NCI-H2029 treated with DMSO at 0.1 percent for 48 hours (cell line): ENCODE results near the gene ANGPT4.

Source experiments
- DNase-seq: peaks from one replicate; lab custom pipeline; 2025; lab: John Stamatoyannopoulos, UW

The ANGPT4 gene, protein sequence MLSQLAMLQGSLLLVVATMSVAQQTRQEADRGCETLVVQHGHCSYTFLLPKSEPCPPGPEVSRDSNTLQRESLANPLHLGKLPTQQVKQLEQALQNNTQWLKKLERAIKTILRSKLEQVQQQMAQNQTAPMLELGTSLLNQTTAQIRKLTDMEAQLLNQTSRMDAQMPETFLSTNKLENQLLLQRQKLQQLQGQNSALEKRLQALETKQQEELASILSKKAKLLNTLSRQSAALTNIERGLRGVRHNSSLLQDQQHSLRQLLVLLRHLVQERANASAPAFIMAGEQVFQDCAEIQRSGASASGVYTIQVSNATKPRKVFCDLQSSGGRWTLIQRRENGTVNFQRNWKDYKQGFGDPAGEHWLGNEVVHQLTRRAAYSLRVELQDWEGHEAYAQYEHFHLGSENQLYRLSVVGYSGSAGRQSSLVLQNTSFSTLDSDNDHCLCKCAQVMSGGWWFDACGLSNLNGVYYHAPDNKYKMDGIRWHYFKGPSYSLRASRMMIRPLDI

DNA sequence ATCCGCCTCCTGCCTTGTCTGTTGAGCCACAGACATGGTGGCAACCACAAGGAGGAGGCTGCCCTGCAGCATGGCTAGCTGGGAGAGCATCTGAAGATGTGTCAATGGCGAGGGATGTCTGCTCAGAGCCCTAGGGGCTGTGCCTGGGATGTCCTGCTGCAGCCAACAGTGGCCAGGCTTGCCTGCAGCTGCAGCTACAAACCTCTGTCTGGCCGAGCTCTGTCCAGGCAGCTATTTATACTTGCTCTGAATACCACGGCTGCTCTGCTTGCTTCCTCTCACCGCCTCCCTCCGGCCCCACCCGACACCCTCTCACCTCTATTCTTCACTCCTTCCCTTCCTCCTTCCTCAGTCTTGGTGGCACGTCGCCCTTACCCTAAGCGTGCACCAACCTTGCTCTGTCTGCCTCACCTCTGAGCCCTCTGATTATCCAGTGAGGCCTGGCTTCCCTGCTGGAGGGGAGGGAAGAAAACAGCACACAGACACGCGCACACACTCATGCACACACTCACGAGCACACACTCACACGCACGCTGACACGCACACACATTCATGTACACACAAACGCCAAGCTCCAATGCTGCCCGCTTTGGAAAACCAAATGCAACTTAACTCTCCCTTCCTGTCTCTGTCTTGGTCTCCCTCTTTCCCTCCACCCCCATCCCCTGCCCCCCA lies at the start of gene ANGPT4:
Gene ANGPT4, minus strand, starts transcription at position 210 of the 675 bp plus-strand sequence. Its CDS starts 120 bp downstream, at position 90.
- no peak for DNase-seq

DNA sequence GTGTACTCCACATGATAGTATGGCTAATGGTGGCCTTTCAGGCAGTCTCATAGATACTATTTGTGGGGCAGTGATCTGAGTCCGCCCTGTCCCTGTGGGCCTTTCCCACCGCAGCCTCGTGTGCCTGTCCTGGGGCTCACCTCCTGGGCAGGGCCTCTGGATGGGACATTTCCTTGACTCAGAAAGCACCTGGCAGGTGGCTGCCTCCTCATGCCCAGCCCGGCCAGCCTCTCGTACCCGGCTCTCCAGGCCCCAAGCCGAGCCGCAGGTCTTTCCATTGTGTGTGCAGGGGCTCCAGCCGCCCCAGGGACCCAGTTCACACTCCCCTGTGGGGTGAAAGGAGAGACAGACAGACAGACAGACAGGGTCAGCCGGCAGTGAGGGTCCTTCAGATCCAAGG lies 47.7 kb upstream of the ANGPT4 start:
- no peak for DNase-seq

DNA sequence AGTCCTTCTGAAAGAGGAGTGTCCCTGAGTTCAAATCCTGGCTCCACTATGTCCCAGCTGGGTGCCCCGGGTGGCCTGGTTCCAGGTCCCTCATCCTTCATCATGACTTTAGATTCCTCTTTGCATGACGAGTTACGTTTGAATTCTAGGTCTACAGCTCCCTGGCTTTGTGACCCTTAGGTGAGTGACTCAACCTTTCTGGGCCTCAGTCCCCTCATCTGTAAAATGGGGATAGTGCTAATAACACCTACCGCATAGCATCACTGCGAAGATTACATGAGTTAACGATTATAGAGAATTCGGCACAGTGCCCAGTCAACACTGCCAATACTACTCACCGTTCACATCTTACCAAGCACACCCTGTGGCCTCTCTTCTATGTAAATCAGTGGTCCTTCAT lies 46.5 kb upstream of the ANGPT4 start:
- no peak for DNase-seq

DNA sequence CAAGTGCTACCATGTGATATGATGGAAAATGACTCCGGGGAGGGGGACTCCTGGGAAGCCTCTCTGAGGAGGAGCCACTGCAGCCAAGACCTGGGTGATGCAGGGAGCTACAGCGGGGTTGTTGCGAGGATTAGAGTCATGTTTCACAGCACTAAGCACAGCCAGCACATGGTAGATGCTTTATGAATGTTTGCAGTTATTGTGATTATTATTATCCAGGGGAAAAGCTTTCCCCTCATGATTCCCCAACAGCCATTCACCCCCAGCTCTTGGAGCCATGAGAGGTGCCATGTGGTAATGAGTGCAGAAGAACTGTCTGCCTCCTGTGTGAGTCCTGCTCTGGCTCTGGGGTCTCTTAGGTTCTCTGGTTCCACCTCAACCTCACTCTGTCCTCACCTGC lies 46.1 kb upstream of the ANGPT4 start:
- DNase-seq: no peak

DNA sequence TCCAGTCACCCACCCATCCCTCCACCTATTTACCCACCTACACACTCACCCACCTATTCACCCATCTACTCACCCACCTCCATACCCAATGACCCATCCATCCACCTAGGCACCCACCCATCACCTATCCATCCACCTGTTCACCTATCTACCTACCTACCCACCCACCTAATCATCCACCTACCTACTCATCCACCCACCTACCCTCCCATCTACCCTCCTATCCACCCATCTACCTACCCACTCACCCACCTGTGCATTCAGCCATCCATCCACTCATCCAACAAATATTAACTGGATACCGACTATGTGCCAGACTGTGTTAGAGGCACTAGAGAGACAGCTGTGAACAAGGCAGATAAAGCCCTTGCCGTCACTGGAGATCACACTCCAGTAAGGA lies 45.6 kb upstream of the ANGPT4 start:
- no peak for DNase-seq

DNA sequence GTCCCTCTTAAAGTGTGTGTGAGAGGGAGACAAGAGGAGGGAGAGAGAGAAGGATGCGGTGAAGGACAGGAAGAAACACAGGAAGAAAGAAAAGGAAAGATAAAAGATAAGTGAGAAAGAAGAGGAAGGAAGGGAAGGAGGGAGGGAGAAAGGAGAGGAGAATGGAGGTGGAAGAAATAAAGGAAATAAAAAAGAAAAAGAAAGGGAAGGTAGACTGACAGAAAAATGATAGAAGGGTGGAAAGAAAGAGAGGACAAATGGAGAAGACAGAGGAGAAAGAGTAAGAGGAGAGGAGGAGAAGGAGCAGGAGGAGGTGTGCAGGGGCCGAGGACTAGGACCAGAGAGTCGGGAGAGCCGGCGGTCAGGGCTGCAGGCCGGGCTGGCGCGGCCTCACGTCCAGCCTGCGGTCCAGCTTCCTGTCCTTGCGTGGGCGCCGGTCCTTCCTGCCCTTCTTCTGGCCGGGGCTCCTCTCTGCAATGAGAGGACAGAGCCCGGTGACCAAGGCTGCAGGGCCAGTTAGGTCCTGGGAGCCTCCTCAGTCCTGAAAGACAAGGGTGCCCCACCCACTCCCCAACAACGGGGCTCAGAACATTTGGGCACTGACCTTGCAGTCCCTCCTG lies 44.0 kb upstream of the ANGPT4 start:
- DNase-seq: no peak

DNA sequence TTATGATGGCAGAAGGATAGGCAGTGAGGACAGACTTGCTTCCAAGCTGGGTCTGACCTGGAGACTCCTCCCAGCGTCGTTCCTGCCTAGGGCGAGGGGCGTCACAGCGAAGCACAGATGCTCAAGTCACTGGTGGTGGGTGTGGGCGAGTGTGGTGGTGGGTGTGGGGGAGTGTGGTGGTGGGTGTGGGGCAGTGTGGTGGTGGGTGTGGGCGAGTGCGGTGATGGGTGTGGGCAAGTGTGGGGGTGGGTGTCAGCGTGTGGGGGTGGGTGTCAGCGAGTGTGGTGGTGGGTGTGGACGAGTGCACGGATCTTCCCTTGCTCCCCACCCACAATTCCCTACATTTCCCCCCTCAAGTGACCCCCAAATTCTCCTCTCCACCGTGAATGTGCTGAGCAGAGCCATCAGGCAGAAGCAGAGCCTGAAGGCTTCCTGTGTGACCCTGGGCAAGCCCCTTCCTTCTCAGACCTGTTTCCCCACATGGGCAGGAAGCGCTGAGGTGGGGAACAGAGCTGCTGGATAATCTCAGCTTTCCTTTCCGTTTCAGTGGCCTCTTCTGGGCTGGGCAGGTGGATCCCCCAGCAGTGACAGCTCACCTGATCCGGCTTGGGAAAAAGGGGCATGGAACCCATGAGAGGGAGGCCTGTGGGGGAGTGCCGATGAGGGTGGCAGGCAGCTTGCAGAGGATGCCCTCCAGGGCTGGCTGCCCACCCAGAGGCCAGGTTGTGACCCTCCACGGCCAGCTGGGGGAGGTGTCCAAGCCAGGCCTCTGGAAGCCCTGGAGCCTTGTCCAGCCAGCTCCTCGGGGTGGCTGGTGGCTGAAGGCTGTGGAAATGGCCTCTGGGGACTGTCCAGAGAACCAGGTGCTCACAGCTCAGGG lies 43.0 kb upstream of the ANGPT4 start:
- no peak for DNase-seq

DNA sequence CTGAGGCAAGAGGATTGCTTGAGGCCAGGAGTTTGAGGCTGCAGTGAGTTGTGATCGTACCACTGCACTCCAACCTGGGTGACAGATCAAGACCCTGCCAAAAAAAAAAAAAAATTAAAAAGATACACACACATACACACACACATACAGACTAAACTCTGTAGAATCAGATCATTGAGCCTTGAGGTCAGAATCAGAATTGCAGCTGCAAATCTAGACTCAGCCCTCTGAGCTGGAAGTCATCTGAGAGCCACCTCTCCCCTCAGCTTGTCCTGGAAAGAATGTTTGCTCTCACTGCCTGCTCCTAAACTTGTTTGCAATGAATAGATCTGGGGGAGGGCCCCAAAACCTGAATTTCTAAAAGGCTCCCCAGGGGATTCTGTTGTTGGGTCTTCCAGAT lies 41.4 kb upstream of the ANGPT4 start:
- no peak for DNase-seq

DNA sequence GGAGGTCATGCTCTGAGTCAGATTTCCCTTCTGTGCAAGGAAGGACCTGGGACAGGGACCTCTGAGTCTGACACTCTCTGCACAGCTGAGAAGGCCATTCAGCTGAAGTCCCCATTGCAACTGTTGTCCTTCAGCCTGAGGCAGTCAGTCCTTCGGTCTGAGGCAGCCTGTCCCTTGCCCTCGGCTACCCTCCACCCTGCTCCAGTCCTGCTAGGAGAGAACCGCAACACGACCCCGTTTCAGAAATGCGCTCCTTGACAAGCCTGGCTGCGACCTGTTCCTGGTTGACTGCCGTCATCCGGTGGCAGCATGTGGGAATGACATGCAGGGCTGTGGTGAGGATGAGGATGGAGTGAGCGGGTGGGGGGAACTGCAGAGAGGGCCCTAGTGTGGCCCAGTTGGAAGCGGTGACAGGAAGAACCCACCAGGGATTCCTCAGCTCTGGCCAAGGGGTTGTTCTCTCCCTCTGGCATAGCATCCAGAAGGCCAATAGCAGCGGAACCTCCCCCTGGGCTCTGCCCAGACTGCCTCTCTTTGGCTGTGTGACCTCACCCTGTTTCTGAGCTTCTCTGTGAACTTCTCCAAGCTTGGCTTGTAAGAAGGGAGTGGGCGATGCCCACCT lies 40.3 kb upstream of the ANGPT4 start:
- DNase-seq: peak; percentile 7

DNA sequence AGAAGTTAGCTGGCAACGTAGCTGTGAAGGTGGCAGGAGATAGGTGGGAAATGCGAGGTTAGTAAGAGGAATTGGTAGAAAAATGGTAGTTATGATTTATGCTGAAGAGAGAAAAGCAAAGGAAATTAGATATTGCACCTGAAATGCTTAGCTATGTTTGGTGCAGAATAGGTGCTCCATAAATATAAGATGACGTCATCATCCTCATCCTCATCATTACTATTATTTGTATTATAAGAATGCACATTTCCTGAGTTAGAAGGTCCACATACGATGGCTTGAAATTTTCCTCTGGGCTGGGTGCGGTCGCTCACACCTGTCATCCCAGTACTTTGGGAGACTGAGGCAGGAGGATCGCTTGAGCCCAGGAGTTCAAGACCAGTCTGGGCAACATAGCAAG lies 39.5 kb upstream of the ANGPT4 start:
- no peak for DNase-seq

DNA sequence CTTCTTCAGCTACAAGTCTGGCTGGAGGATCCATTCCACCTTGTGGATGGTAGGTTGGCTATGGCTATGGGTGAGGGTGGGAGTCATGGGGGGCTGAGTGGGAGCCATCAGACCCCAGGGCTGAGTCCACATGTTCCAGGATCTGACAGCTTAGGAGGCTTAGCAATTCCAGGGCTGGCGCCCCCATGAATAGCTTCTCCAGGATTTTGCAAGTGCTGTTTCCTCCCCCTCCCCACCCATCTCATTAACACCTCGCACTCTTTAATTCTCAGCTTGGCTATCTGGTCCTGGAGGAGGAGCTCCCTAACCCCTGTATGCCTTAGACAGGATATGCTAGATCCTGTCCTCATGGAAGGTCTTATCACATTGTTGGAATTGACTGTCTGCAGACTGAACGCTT lies 39.0 kb upstream of the ANGPT4 start:
- DNase-seq: no peak

DNA sequence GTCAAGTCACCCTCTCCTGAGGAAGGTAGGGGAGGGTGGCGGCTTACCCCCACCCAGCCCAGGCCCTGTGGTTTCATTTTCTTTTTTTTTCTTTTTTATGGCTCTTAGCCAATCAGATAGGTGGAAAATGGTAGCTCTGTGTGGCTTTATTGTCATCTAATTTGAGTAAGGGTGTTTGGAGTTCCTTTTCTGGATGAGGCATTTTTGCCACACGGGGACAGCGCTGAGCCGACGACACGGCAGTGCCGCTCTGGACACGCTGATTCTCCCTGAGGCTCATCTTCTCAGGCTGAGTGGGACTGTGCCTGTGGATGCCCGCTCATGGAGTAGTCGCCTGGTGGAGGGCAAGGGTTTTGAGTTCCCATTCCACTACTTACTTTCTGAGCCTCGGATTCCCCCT lies 37.6 kb upstream of the ANGPT4 start:
- DNase-seq: no peak

DNA sequence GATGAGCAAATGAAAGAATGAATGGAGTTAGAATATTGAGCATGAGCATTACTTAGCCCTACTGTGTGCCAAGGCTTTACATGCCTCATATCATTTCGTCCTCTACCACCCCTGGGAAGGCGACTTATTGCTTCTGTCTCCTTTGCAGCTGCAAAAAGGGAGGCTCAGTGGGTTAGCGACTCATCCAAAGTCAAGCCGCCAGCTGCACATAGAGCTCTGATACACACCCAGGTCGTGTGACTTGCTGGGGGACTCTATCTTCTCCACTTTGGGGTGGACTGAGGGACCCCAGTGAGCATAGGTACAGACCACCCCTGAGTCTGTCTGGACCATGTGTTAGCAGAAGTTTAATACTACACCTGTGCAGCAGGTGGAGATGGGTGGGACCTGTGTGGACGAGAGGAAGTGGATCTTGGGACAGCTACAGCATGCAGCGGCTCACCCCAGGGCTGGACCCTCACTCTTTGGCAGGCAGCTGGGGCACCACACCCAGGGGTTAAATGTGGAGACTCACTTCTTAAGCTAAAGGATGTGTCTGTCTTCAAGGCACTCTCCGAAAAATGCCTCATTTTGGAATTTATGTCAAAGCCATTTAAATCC lies 36.2 kb upstream of the ANGPT4 start:
- no peak for DNase-seq

DNA sequence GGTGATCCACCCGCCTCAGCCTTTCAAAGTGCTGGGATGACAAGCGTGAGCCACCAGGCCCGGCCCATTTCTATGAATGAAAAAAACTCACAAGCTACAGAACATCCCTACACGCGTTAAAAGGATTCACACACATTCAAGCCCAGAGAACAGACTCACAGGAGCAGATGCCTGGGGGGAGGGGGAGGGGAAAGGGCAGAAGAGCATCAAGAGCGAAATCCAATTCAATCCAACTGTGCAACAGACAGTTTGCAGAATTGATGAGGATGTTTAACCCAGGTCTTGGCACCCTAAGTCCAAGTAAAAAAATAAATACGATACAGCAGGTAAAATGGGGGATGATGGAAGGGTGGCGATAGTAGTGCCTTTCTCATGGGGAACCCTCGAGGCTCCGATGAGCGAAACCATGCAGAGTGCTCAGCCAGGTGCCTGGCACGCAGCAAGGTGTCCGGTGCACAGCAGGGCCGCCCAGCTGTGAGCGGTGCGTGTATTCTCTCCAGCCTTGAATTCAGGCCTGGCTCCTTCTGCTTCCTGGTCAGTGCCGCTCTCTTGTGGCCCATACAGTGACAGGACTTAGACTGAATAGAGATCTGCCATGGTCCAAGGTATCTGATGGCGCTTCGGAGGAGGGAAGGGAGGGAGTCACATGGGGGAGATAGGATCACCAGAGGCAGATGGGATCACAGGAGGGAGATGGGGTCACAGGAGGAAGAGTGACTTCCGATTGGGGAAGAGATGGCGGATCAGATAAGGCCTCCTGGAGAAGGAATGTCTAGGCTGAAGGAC lies 35.4 kb upstream of the ANGPT4 start:
- DNase-seq: no peak

DNA sequence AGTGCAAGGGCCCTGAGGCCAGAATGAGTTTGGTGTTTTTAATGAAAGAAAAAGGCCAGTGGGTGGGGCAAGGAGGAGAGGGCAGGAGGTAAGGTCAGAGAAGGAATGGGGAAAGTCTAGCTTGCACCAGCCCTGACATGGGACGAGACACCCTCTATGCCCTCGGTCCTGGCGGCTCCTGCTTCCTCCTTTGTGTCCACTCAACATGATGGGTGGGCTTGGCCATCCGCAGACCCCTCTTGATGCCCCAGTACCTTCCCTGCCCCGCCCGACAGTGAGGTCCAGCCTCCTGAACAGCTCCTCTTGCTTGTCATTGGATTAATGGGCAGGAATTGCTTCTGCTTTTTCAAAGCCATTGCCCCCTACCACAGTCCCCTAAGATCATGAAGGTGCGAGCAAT lies 33.6 kb upstream of the ANGPT4 start:
- no peak for DNase-seq

DNA sequence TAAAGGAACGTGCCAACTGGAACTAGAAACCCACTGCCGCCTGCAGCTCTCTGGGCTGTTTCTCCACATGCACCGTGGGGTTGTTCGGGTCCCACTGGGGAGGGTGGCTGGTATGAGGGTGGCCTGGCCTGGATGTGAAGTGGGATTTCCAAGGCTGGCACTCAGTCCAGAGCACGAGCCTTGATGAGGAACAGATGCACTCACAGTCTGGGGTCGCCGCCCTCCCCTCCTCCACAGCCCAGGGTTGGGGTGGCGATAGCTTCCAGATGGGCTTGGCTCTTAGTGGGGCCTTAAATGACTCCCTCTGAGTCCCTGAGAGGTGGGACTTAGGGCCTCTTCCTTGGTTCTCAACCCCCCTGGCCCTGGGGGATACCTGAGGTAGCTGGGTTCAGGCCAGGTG lies 30.7 kb upstream of the ANGPT4 start:
- DNase-seq: no peak

DNA sequence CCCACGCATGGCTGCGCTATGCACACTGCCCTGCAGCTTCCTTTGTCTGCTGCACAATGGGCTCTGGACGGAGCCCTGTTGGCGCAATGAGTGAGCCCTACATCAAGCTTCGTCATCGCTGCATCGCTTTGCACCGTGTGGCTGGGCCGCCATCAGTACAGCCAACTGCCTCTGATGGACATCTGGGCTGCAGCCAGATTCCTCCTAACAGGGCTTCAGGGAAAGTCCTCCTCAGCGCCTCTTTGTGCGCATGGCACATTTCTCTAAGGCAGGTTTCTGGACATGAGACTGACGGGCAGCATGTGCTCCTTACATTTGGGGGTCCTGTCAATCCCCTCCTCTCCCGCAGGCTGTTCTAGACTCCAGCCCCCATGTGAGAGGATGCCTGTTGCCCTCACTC lies 29.7 kb upstream of the ANGPT4 start:
- no peak for DNase-seq

DNA sequence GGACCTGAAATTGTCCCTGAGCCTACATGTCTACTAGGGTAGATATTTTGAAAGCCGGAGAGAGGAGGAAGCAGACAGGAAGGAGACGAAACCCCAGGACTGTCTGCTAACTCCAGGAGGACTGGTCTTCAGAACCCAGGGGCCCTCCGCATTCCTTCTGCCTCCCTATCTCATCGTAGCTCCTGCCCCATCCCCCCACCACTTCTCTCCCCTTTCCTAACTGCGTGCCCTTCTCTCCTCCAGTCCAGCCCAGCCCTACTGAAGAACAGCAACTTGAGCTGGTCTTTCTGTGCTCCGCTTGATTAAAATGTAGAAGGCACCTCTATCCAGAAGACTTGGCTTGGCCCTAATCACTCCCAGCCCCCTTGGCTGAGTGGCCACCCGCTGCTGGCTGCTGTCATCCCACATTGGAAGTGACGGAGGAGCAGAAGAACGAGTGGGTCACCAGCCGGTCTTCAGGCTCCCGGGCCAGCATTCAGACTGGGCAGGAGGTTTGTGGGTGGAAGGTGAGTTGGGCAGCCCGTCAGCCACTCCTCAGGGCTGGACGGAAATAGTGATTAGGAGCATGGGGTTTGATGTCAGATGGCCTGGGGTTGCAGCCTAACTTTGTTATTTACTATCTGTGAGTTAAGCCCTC lies 28.8 kb upstream of the ANGPT4 start:
- DNase-seq: no peak

DNA sequence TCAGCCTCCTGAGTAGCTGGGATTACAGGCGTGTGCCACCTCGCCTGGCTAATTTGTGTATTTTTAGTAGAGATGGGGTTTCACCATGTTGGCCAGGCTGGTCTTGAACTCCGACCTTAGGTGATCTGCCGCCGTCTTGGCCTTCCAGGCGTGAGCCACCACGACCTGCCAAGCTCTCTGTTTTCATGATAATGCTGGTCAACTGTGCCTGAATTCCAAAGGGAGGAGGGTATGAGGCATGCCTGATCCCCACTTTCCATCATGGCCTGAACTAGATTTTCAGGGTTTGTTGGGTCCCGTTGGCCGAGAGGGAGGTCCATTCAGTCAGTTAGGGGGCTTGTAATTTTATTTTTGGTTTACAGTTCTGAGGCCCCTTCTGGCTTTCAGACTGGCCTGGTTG lies 28.0 kb upstream of the ANGPT4 start:
- DNase-seq: no peak

DNA sequence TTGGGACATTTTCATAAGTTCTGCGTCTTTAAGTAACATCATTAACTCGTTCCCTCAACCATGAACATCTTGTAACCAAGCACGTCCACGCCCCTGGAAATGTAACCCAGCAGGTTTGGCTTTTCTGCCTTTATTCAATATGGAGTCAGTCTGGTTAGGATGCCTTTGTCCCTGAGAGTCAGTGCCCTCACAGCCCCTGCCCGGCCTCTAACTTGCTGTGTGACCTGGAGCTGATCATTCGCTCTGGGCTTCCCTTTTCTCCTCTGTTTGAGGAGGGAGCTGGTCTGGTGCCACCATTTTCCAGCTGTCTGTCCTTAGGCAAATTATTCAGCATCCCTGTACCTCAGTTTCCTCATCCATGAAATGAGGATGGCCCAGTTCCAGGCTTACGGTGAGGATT lies 26.5 kb upstream of the ANGPT4 start:
- DNase-seq: no peak
